GM12892 (cell line): ENCODE results near the gene PPP1R7.

Experiments
- POLR2A ChIP-seq: IDR thresholded peaks from 2 replicates; pipeline ENCODE4 v1.6.1; 2011; ENCODE audit warnings: low read depth, low read length, control low read depth
- POLR2AphosphoS5 ChIP-seq: IDR thresholded peaks from 2 replicates; pipeline ENCODE4 v1.6.1; 2011; ENCODE audit warnings: low read depth, low read length, control low read depth
- TAF1 ChIP-seq: IDR thresholded peaks from 2 replicates; pipeline ENCODE4 v1.6.1; 2011; ENCODE audit warnings: low read depth, mild to moderate bottlenecking, control low read depth, low read length, borderline replicate concordance

DNA sequence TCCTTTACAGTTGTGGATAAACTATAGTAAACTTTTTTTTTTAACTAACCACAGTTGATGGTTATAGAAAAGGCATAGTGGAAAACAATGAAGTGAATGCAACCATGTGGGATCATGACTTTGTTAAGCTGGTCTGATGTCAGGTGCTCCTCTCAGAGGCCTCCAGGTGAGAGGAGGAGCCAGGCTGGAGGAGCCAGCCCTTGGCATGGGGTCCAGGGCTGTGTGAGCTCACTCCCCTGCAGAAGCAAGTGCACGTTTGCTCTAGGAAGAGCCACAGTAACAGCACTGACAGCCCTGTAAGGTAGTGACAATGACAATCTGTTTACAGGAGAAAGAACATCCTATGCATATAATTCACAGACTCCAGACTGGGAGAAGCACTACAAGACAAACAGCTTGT lies 5.7 kb downstream of the PPP1R7 start:
- TF ChIP-seq POLR2A (no peak), POLR2AphosphoS5 (no peak), TAF1 (no peak)
